Esophagus (tissue), 2 donors: Measurements from ENCODE around the gene POMGNT1. TPM values are rescaled to one million over a fixed set of nuclear protein-coding genes. Genes with fewer than 3 reads are reported as not detected.
A peak's percentile ranks its signal among the peaks of the same experiment; 100 is the strongest.
"Not testable (repeated sequence)": the region's sequence is repeated elsewhere in the genome, so short reads cannot be mapped to it uniquely, and the experiment has no call there.

ENCODE experiments used
- H3K27ac ChIP-seq, 2 donors: one replicate each; pipeline ENCODE4 v1.5.1; 2013; ENCODE audit warnings: low read depth in 2 of 2, mild to moderate bottlenecking in 2 of 2, inconsistent platforms in 1 of 2, low read length in 1 of 2, moderate library complexity in 1 of 2
- H3K27me3 ChIP-seq, 2 donors: one replicate each; pipeline ENCODE4 v1.6.1; 2013; ENCODE audit warnings: low read length in 2 of 2, control low read depth in 1 of 2, mild to moderate bottlenecking in 1 of 2; ENCODE audit not compliant: insufficient read depth in 2 of 2, control insufficient read depth in 1 of 2
- H3K36me3 ChIP-seq, 2 donors: one replicate each; pipeline ENCODE4 v1.6.1; 2013; ENCODE audit warnings: low read length in 1 of 2; ENCODE audit not compliant: control insufficient read depth in 2 of 2, insufficient read depth in 2 of 2
- H3K4me1 ChIP-seq, 2 donors: one replicate each; pipeline ENCODE4 v1.6.1; 2013; ENCODE audit warnings: low read length in 1 of 2; ENCODE audit not compliant: control insufficient read depth in 2 of 2, insufficient read depth in 2 of 2
- H3K4me3 ChIP-seq, 2 donors: one replicate each; pipeline ENCODE4 v1.5.1; 2013; ENCODE audit warnings: low read length in 2 of 2, mild to moderate bottlenecking in 2 of 2, low read depth in 1 of 2, moderate library complexity in 1 of 2
- H3K9me3 ChIP-seq, 2 donors: one replicate each; pipeline ENCODE4 v1.6.1; 2013; ENCODE audit warnings: mild to moderate bottlenecking in 2 of 2, low read depth in 1 of 2, low read length in 1 of 2, moderate library complexity in 1 of 2; ENCODE audit not compliant: control insufficient read depth in 2 of 2, insufficient read depth in 1 of 2
- WGBS, 2 donors: extraction: QIAGEN DNeasy Blood & Tissue Kit; methylation state at CpG; one replicate each; pipeline ENCODE4 v1.1.7; 2013; 5-methylcytosine and 5-hydroxymethylcytosine counted together
- polyA plus RNA-seq, 2 donors: library from polyadenylated mRNA; stranded (reverse); fragments of 200-250 nt; gene quantifications; one replicate each; pipeline ENCODE4 v1.2.3, GENCODE V29; 2013
- donor health status: healthy with polysubstance abuse.
- donor health status: Bipolar disorder and iron deficiency.

Gene POMGNT1
- polyA plus RNA-seq, 2 donors, result 17.1 to 17.2 TPM

DNA sequence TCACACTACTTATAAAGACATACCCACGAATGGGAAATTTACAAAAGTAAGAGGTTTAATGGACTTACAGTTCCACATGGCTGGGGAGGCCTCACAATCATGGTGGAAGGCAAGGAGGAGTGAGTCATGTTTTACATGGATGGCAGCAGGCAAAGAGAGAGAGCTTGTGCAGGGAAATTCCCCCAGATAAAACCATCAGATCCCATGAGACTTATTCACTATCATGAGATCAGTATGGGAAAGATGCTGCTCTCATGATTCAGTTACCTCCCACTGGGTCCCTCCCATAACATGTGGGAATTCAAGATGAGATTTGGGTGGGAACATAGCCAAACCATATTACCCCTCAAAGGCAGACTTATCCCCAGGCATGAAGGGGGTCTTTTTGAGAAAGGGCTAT lies 40.6 kb upstream of the POMGNT1 start:
- not testable (repeated sequence) for H3K9me3 ChIP-seq, H3K27me3 ChIP-seq, H3K4me3 ChIP-seq, H3K4me1 ChIP-seq, H3K27ac ChIP-seq, H3K36me3 ChIP-seq
- WGBS, 2 donors, result 64 to 71% methylated on average over 1 of the region's 1 CpG

DNA sequence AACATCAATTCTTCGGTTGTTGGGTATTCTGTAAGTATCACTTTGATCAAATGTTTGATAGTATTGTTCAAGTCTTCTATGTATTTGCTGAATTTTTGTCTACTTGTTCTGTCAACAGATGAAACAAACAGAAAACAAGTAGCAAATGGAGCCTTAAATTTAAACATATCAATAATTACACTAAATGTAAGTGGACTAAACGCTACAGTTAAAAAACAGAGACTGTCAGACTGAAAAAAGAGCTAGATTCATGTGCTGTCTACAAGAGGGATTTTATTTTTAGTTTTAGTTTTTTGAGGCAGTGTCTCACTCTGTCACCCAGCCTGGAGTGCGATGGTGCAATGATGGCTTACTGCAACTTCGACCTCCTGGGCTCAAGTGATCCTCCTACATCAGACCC lies 38.6 kb upstream of the POMGNT1 start:
- Histone ChIP-seq H3K9me3 (peaks cover 0 to 2% of the 10 kb centered on the region in 2 donors), H3K4me3 (no peak overlapping the region), H3K27me3 (no peaks in the 10 kb centered on the region), H3K4me1 (no peaks in the 10 kb centered on the region), H3K27ac (no peak overlapping the region), H3K36me3 (no peaks in the 10 kb centered on the region)
- 93 to 95% methylated on average over 4 of the region's 4 CpGs for WGBS, 2 donors

DNA sequence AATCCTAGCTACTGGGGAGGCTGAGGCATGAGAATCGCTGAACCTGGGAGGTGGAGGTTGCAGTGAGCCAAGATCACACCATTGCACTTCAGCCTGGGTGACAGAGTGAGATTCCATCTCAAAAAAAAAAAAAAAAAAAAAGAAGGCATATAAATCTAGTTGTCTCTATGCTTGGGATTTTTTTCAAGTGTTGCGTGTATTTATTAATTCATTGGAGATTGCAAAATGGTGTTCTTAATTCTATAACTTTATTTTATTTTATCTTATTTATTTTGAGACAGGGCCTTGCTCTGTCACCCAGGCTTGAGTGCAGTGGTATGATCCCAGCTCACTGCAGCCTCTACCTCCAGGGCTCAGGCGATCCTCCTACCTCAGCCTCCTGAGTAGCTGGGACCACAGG lies 33.0 kb upstream of the POMGNT1 start:
- not testable (repeated sequence) for H3K36me3 ChIP-seq, H3K27ac ChIP-seq, H3K4me3 ChIP-seq, H3K27me3 ChIP-seq, H3K4me1 ChIP-seq, H3K9me3 ChIP-seq
- 94 to 95% methylated on average over 3 of the region's 3 CpGs for WGBS, 2 donors

DNA sequence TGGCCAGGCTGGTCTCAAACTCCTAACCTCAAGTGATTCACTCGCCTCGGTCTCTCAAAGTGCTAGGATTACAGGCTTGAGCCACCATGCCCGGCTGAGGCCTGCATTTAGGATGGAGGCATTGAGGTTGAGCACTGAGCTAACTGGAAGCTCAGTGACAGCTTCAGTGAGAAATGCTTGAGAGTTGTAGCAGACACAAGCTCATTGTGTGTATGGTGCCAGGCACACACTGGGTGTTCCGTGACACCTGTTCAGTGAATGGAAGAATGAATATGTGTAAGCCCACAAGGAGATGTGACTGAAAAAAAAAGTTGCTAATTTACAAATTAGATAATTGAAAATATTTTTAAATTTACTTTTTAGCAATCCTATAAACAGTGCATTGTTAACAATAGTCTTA lies 26.7 kb upstream of the POMGNT1 start:
- Histone ChIP-seq H3K9me3 (no peaks in the 10 kb centered on the region), H3K4me3 (no peak overlapping the region), H3K36me3 (no peaks in the 10 kb centered on the region), H3K4me1 (no peaks in the 10 kb centered on the region), H3K27me3 (no peaks in the 10 kb centered on the region), H3K27ac (no peak overlapping the region)
- 84 to 88% methylated on average over 4 of the region's 4 CpGs for WGBS, 2 donors

DNA sequence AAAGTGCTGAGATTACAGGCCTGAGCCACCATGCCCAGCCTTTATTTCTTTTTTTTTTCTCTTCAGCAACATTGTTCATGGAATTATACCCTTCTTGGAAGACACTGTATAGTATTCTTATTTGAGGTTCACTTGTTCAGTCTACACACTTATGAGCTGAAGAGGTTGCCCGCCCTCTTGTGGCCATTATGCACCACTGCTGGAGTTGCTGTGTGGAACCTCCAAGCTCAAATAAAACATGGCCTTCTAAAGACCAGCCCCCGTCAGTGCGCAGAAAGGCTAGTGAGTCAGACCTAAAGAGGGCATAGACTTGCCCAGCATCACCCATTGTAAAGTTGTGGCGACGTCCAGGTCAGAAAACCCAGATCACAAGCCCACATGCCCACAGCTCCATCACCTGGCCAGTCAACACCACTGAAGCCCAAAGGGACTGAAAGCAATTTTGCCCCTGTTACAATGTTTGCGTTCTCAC lies 25.3 kb upstream of the POMGNT1 start:
- Histone ChIP-seq H3K9me3 (no peaks in the 10 kb centered on the region), H3K27ac (no peak overlapping the region), H3K4me3 (no peak overlapping the region), H3K27me3 (no peaks in the 10 kb centered on the region), H3K36me3 (no peaks in the 10 kb centered on the region), H3K4me1 (peaks cover 3% of the 10 kb centered on the region in 2 donors)
- 8 to 10% methylated on average over 6 of the region's 6 CpGs for WGBS, 2 donors

DNA sequence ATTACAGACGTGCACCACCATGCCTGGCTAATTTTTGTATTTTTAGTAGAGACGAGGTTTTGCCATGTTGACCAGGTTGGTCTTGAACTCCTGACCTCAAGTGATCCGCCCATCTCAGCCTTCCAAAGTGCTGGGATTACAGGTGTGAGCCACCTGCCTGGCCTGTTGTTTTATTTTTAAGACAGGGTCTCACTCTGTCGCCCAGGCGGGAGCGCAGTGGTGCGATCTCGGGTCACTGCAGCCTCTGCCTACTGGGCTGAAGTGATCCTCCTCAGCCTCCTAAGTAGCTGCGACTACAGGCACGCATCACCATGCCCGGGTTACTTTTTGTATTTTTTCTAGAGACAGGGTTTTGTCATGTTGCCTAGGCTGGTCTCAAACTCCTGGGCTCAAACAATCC lies 24.8 kb upstream of the POMGNT1 start:
- WGBS, 2 donors, result 69 to 71% methylated on average over 11 of the region's 11 CpGs
- not testable (repeated sequence) for H3K4me3 ChIP-seq, H3K27ac ChIP-seq, H3K36me3 ChIP-seq, H3K9me3 ChIP-seq, H3K4me1 ChIP-seq, H3K27me3 ChIP-seq

DNA sequence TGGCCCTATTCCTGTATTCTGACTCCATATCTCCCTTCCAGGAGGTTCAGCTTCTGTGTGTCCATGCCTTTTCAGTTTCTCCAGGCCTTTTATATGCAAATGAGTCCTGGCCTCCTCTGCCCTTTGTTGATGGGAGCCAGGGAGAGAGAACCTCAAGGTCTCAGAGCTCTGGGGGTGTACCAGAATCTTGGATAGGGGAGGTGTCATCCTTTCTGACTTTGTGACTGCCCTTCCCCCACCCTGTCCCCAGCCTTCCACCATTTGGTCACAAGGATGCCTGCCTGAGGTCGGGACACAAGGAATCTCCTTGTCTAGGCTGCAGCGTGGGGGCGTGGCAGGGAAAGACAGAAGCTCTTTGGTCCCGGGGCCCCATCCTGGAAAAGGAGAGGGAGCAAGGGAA lies 23.5 kb upstream of the POMGNT1 start:
- peaks cover 3% of the 10 kb centered on the region in 2 donors for H3K4me1 ChIP-seq
- H3K27ac ChIP-seq, result no peak overlapping the region
- no peak overlapping the region for H3K4me3 ChIP-seq
- WGBS, 2 donors, result 63 to 66% methylated on average over 4 of the region's 4 CpGs
- no peaks in the 10 kb centered on the region for H3K9me3 ChIP-seq
- no peaks in the 10 kb centered on the region for H3K27me3 ChIP-seq
- no peaks in the 10 kb centered on the region for H3K36me3 ChIP-seq

DNA sequence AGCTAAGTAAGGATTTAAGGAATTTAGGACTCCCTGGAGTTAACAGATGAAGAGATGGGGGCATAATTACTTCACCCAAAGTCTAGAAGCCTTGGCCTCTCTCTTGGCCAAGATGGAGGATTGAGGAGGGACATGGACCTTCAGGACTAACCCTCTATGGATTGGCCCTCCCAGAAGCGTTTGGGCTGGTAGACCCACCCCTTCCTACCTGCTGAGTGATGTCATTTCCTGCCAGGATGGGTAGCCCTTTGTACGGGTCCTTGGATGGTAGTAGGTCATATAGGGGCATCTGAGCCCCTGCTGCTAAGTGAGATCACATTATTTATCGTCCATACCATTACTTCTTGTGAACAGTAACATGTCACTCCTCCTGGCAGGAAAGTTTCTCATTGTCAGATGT lies 22.6 kb upstream of the POMGNT1 start:
- no peaks in the 10 kb centered on the region for H3K27me3 ChIP-seq
- H3K9me3 ChIP-seq, result no peaks in the 10 kb centered on the region
- H3K4me3 ChIP-seq, result no peak overlapping the region
- WGBS, 2 donors, result 82 to 83% methylated on average over 3 of the region's 3 CpGs
- no peak overlapping the region for H3K27ac ChIP-seq
- H3K4me1 ChIP-seq, result peaks cover 3% of the 10 kb centered on the region in 2 donors
- no peaks in the 10 kb centered on the region for H3K36me3 ChIP-seq

DNA sequence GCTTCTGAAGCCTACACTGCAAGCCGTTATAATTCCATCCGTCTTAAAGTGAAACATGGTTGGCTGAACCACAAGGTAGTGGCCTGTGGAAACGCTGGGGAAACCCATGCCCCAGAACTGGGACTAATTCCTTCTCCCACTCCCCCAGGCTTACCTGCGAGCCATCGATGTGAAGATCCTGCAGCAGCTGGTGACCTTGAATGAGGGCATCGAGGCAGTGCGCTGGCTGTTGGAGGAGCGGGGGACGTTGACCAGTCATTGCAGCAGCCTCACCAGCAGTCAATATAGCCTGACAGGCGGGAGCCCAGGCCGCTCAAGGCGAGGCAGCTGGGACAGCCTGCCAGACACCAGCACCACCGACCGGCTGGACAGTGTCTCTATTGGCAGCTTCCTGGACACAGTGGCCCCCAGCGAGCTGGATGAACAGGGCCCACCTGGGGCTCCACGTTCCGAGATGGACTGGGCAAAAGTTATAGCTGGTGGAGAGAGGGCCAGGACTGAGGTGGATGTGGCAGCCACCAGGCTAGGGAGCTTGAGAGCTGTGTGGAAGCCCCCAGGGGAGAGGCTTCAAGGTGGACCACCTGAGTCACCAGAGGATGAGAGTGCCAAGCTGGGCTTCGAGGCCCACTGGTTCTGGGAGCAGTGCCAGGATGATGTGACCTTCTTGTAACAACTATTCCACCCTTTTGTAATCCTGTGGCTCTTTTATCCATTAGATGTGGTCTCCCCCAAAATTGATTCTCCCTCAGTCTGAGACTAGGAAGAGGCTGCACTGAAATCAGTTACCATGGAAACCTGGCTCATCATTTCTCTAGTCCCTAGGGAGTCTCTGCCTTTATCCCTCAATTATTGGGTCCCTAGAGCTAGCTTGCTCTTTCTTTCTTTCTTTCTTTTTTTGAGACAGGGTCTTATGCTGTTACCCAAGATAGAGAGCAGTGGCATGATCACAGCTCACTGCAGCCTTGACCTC lies 21.6 kb upstream of the POMGNT1 start:
- WGBS, 2 donors, result 79% methylated on average over 18 of the region's 18 CpGs
- H3K4me3 ChIP-seq, result no peak overlapping the region
- H3K27ac ChIP-seq, result no peak overlapping the region
- H3K9me3 ChIP-seq, result no peaks in the 10 kb centered on the region
- H3K27me3 ChIP-seq, result no peaks in the 10 kb centered on the region
- peaks cover 3% of the 10 kb centered on the region in 2 donors for H3K4me1 ChIP-seq
- no peaks in the 10 kb centered on the region for H3K36me3 ChIP-seq

DNA sequence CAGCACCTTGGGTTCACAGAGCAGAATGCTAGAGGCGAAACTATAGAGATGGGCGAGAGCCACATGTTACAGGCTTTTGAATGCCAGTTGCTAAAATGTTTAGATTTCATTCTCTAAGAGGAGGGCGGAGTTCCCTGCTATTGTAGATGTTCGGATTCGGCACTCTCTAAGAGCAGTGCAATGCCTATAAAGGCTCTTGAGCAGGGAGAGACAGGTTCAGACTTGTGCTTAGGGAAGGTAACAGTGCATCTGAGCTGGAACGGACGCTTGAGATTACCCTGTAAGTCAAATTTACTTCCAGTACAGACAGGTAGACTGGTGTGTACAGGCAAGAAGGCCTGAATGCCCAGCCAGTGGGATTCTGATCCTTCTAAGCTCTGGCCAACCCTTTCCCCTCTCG lies 20.2 kb upstream of the POMGNT1 start:
- Histone ChIP-seq H3K27ac (peak overlapping the region; percentile 66 to 88), H3K36me3 (no peaks in the 10 kb centered on the region), H3K4me1 (peaks cover 3% of the 10 kb centered on the region in 2 donors), H3K9me3 (no peaks in the 10 kb centered on the region), H3K27me3 (no peaks in the 10 kb centered on the region), H3K4me3 (no peak overlapping the region)
- WGBS, 2 donors, result 52 to 62% methylated on average over 8 of the region's 8 CpGs
